ENCODE results near the gene IGFLR1.

Gene IGFLR1

GRCh38 chr19:35760711-35761349, 18.6 kb upstream of the IGFLR1 start:
- peaks cover 5 to 35% of the 10 kb centered on the region in 2 donors for H3K36me3 ChIP-seq (ENCODE audit: control insufficient read depth in 1 of 2, insufficient read depth in 2 of 2, low read length in 2 of 2)
- no peak overlapping the region for H3K4me3 ChIP-seq (ENCODE audit: low read depth in 1 of 2, low read length in 2 of 2)
- no peaks in the 10 kb centered on the region for H3K27me3 ChIP-seq (ENCODE audit: low read depth, low read length)
- no peak overlapping the region for H3K27ac ChIP-seq (ENCODE audit: low read length)
- peaks cover 4 to 29% of the 10 kb centered on the region in 2 donors for H3K4me1 ChIP-seq (ENCODE audit: control insufficient read depth in 1 of 2, insufficient read depth in 2 of 2, low read length in 2 of 2)
- H3K9me3 ChIP-seq (ENCODE audit: control insufficient read depth in 1 of 2, low read length in 2 of 2) = no peaks in the 10 kb centered on the region

GRCh38 chr19:35759697-35760096, 17.4 kb upstream of the IGFLR1 start:
- Histone ChIP-seq H3K27ac (ENCODE audit: low read length) (no peak overlapping the region), H3K4me3 (ENCODE audit: low read depth in 1 of 2, low read length in 2 of 2) (no peak overlapping the region), H3K4me1 (ENCODE audit: control insufficient read depth in 1 of 2, insufficient read depth in 2 of 2, low read length in 2 of 2) (peaks cover 4 to 35% of the 10 kb centered on the region in 2 donors), H3K27me3 (ENCODE audit: low read depth, low read length) (no peaks in the 10 kb centered on the region), H3K9me3 (ENCODE audit: control insufficient read depth in 1 of 2, low read length in 2 of 2) (no peaks in the 10 kb centered on the region), H3K36me3 (ENCODE audit: control insufficient read depth in 1 of 2, insufficient read depth in 2 of 2, low read length in 2 of 2) (peaks cover 5 to 24% of the 10 kb centered on the region in 2 donors)

GRCh38 chr19:35757749-35758608, 15.7 kb upstream of the IGFLR1 start, which contains the start of gene PROSER3:
Gene PROSER3 (plus strand): TSS chr19:35758176. CDS start chr19:35758216, 40 bp downstream.
- Histone ChIP-seq H3K4me1 (ENCODE audit: control insufficient read depth in 1 of 2, insufficient read depth in 2 of 2, low read length in 2 of 2) (peaks cover 4 to 46% of the 10 kb centered on the region in 2 donors), H3K9me3 (ENCODE audit: control insufficient read depth in 1 of 2, low read length in 2 of 2) (no peaks in the 10 kb centered on the region), H3K4me3 (ENCODE audit: low read depth in 1 of 2, low read length in 2 of 2) (peak within 1 kb of the TSS; percentile 93 to 99), H3K36me3 (ENCODE audit: control insufficient read depth in 1 of 2, insufficient read depth in 2 of 2, low read length in 2 of 2) (peaks cover 13 to 32% of the 10 kb centered on the region in 2 donors), H3K27me3 (ENCODE audit: low read depth, low read length) (no peaks in the 10 kb centered on the region), H3K27ac (ENCODE audit: low read length) (peak within 1 kb of the TSS; percentile 100)

DNA sequence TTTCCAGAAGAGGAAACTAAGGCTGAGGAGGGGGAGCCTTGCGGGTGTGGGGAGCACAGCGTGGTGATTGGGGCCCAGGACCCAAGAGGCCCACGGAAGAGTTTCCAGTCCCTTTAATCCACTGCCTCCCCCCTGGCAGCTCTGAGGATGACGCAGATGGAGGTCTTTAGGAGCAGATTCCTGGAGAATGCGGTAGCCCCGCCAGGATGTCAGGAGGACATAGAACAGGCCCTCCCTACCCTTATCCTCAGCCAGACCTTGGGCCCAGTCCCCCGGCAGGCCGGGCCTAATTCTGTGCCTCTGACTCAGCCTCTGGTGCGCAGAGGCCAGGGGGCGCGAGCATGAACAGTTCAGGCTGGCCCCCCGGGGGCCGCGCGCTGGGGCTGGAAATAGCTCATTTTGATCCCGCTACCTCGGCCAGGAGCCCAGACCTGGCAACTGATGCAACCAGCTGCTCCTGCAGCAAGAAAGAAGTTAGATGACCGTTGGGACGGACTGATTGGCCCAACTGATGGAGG, 15.0 kb upstream of the IGFLR1 start:
- peak overlapping the region; percentile 93 to 99 for H3K4me3 ChIP-seq (ENCODE audit: low read depth in 1 of 2, low read length in 2 of 2)
- no peaks in the 10 kb centered on the region for H3K9me3 ChIP-seq (ENCODE audit: control insufficient read depth in 1 of 2, low read length in 2 of 2)
- H3K27me3 ChIP-seq (ENCODE audit: low read depth, low read length) = no peaks in the 10 kb centered on the region
- H3K36me3 ChIP-seq (ENCODE audit: control insufficient read depth in 1 of 2, insufficient read depth in 2 of 2, low read length in 2 of 2) = peaks cover 17 to 36% of the 10 kb centered on the region in 2 donors
- peaks cover 4 to 46% of the 10 kb centered on the region in 2 donors for H3K4me1 ChIP-seq (ENCODE audit: control insufficient read depth in 1 of 2, insufficient read depth in 2 of 2, low read length in 2 of 2)
- peak overlapping the region; percentile 100 for H3K27ac ChIP-seq (ENCODE audit: low read length)

DNA sequence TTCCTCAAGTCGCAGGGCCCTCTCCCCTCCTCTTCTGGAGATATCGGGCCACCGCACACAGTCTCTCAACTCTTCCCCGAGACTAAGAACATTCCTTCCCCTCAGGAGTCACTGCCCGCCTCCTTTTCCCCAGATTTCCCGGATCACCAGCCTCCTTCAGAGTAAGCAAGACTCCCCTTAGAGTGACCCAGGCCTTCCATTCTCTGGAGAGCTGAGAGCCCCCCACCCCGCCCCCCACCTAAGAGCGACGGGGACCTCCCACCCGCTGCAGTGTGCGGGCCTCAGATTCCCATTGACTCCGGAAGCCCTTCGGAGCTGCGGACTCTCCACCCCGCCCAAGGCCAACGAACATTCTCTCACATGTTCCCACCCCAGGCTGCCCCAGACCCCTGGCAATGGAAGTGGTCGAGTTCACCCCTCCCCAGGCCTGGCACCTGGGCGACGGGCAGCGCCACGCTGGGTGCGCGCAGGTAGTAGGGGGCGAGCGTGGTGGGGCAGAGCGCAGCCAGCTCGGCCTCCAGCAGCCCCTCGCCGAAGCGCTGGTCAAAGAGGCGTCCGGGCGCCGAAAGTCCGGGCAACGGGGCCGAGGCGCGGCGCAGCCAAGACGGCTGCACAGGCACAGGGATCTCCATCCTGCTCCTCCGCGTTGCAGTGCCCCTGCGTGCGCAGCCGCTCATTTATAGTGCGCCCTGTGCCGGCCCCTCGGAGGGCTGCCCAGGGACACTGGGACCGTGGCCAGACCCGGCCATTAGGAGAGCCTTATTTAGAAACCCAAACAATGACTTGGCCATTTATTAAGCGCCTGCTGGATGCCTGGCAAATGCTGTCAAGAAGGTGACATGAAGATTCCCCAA, 14.4 kb upstream of the IGFLR1 start, which contains the start of gene HSPB6:
Gene HSPB6, minus strand, starts transcription at position 653 of the 854 bp plus-strand sequence. Its CDS starts 21 bp downstream, at position 632.
- no peaks in the 10 kb centered on the region for H3K9me3 ChIP-seq (ENCODE audit: control insufficient read depth in 1 of 2, low read length in 2 of 2)
- peaks cover 13 to 36% of the 10 kb centered on the region in 2 donors for H3K36me3 ChIP-seq (ENCODE audit: control insufficient read depth in 1 of 2, insufficient read depth in 2 of 2, low read length in 2 of 2)
- H3K27me3 ChIP-seq (ENCODE audit: low read depth, low read length) = no peaks in the 10 kb centered on the region
- peak within 1 kb of the TSS; percentile 100 for H3K27ac ChIP-seq (ENCODE audit: low read length)
- peaks cover 4 to 46% of the 10 kb centered on the region in 2 donors for H3K4me1 ChIP-seq (ENCODE audit: control insufficient read depth in 1 of 2, insufficient read depth in 2 of 2, low read length in 2 of 2)
- peak within 1 kb of the TSS; percentile 93 to 99 for H3K4me3 ChIP-seq (ENCODE audit: low read depth in 1 of 2, low read length in 2 of 2)

DNA sequence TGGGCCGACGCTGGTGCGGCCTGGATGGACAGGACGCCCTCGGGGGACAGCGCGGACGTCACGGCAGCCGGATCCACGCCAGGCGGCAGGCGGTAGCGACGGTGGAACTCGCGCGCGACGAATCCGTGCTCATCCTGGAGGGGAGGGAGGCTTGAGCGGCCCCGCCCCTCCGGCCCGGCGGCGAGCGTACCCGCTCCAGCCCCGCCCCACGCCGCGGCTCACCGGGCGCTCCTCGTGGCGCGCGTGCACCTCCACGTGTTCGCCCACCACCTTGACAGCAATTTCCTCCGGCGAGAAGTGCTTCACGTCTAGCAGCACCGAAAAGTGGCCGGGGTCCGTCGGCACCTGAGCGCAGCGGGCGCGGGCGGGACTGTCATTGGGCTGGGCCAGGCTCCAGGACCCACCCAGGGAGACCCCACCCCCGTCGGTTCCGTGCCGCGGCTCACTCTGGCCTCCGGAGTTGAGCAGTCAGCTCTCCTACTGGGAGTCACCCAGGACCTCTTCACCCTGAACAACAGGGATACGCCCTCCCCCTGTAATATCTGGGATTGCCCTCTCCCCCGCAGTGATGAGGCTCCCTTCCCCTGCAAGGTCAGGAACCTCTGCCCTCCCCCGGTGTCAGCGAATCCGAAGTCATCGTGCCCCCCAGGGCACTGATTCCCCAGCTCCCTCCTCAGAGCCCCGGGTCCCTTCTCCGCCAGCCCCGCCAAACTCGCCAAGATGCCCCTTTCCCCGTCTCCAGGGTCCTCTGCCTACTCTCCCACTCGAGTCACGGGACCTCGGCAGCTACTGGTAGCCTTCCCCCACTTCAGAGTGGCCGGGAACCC, 13.5 kb upstream of the IGFLR1 start:
- H3K9me3 ChIP-seq (ENCODE audit: control insufficient read depth in 1 of 2, low read length in 2 of 2) = no peaks in the 10 kb centered on the region
- H3K27ac ChIP-seq (ENCODE audit: low read length) = peak overlapping the region; percentile 100
- no peaks in the 10 kb centered on the region for H3K27me3 ChIP-seq (ENCODE audit: low read depth, low read length)
- peaks cover 13 to 35% of the 10 kb centered on the region in 2 donors for H3K36me3 ChIP-seq (ENCODE audit: control insufficient read depth in 1 of 2, insufficient read depth in 2 of 2, low read length in 2 of 2)
- H3K4me3 ChIP-seq (ENCODE audit: low read depth in 1 of 2, low read length in 2 of 2) = peak overlapping the region; percentile 67 to 93
- H3K4me1 ChIP-seq (ENCODE audit: control insufficient read depth in 1 of 2, insufficient read depth in 2 of 2, low read length in 2 of 2) = peaks cover 4 to 46% of the 10 kb centered on the region in 2 donors

- H3K4me3 ChIP-seq (ENCODE audit: low read depth in 1 of 2, low read length in 2 of 2) = peak overlapping the region; percentile 30 to 93
- no peaks in the 10 kb centered on the region for H3K9me3 ChIP-seq (ENCODE audit: control insufficient read depth in 1 of 2, low read length in 2 of 2)
- no peaks in the 10 kb centered on the region for H3K27me3 ChIP-seq (ENCODE audit: low read depth, low read length)
- H3K27ac ChIP-seq (ENCODE audit: low read length) = peak overlapping the region; percentile 63
- peaks cover 13 to 32% of the 10 kb centered on the region in 2 donors for H3K36me3 ChIP-seq (ENCODE audit: control insufficient read depth in 1 of 2, insufficient read depth in 2 of 2, low read length in 2 of 2)
- H3K4me1 ChIP-seq (ENCODE audit: control insufficient read depth in 1 of 2, insufficient read depth in 2 of 2, low read length in 2 of 2) = peaks cover 4 to 46% of the 10 kb centered on the region in 2 donors
These were observed 12.9 kb upstream of the IGFLR1 start for GRCh38 chr19:35755131-35755549.

GRCh38 chr19:35754370-35755130, 12.3 kb upstream of the IGFLR1 start:
- H3K9me3 ChIP-seq (ENCODE audit: control insufficient read depth in 1 of 2, low read length in 2 of 2) = no peaks in the 10 kb centered on the region
- H3K27me3 ChIP-seq (ENCODE audit: low read depth, low read length) = no peaks in the 10 kb centered on the region
- H3K27ac ChIP-seq (ENCODE audit: low read length) = peak overlapping the region; percentile 63
- H3K36me3 ChIP-seq (ENCODE audit: control insufficient read depth in 1 of 2, insufficient read depth in 2 of 2, low read length in 2 of 2) = peaks cover 13 to 32% of the 10 kb centered on the region in 2 donors
- peaks cover 4 to 46% of the 10 kb centered on the region in 2 donors for H3K4me1 ChIP-seq (ENCODE audit: control insufficient read depth in 1 of 2, insufficient read depth in 2 of 2, low read length in 2 of 2)
- H3K4me3 ChIP-seq (ENCODE audit: low read depth in 1 of 2, low read length in 2 of 2) = peak overlapping the region in 1 of 2 donors; percentile 93

GRCh38 chr19:35753634-35754369, 11.6 kb upstream of the IGFLR1 start:
- H3K36me3 ChIP-seq (ENCODE audit: control insufficient read depth in 1 of 2, insufficient read depth in 2 of 2, low read length in 2 of 2) = peaks cover 13 to 32% of the 10 kb centered on the region in 2 donors
- H3K9me3 ChIP-seq (ENCODE audit: control insufficient read depth in 1 of 2, low read length in 2 of 2) = no peaks in the 10 kb centered on the region
- no peak overlapping the region for H3K27ac ChIP-seq (ENCODE audit: low read length)
- H3K27me3 ChIP-seq (ENCODE audit: low read depth, low read length) = no peaks in the 10 kb centered on the region
- no peak overlapping the region for H3K4me3 ChIP-seq (ENCODE audit: low read depth in 1 of 2, low read length in 2 of 2)
- peaks cover 4 to 45% of the 10 kb centered on the region in 2 donors for H3K4me1 ChIP-seq (ENCODE audit: control insufficient read depth in 1 of 2, insufficient read depth in 2 of 2, low read length in 2 of 2)
